Heart right ventricle (tissue), 16 donors: Measurements from ENCODE around the gene STRA6. TPM values are rescaled to one million over a fixed set of nuclear protein-coding genes. Genes with fewer than 3 reads are reported as not detected.

Source experiments
- ATAC-seq, 8 donors: fragments of 200-7000 bp; cut with Tn5 transposase; one replicate each; pipeline ENCODE4 v1.9.1; 2020; ENCODE audit warnings: mild to moderate bottlenecking in 8 of 8, moderate library complexity in 8 of 8, moderate number of reproducible peaks in 1 of 8
- DNase-seq, 2 donors: peaks; one replicate each; pipeline ENCODE4 v3.0.0-alpha.2; 2020
- H3K27ac ChIP-seq, 10 donors: fragments of 200-600 bp; sonication (generic) in 2 of 10; one replicate each; pipeline versions ENCODE4 v1.5.0 to v1.8.0; 2020 to 2022; ENCODE audit warnings: mild to moderate bottlenecking in 3 of 10
- H3K27me3 ChIP-seq, 7 donors: fragments of 200-600 bp; one replicate each; pipeline ENCODE4 v1.8.0; 2021 to 2022; ENCODE audit warnings: mild to moderate bottlenecking in 2 of 7
- H3K36me3 ChIP-seq, 9 donors: fragments of 200-600 bp; sonication (generic) in 1 of 9; one replicate each; pipeline versions ENCODE4 v1.5.0 to v1.8.0; 2020 to 2022; ENCODE audit warnings: mild to moderate bottlenecking in 2 of 9
- H3K4me1 ChIP-seq, 9 donors: fragments of 200-600 bp; sonication (generic) in 1 of 9; one replicate each; pipeline versions ENCODE4 v1.5.0 to v1.8.0; 2020 to 2022; ENCODE audit warnings: mild to moderate bottlenecking in 4 of 9
- H3K4me3 ChIP-seq, 10 donors: fragments of 200-600 bp; sonication (generic) in 2 of 10; one replicate each; pipeline versions ENCODE4 v1.5.0 to v1.8.0; 2020 to 2022; ENCODE audit warnings: mild to moderate bottlenecking in 7 of 10, moderate library complexity in 2 of 10
- H3K9me3 ChIP-seq, 11 donors: fragments of 200-600 bp in 10 of 11; sonication (generic) in 2 of 11; one replicate each; pipeline versions ENCODE4 v1.5.0 to v1.8.0; 2013 to 2022; ENCODE audit warnings: mild to moderate bottlenecking in 2 of 11, control low read depth in 1 of 11, moderate library complexity in 1 of 11
- CTCF ChIP-seq, 9 donors: fragments of 200-600 bp; sonication (generic) in 2 of 9; IDR thresholded peaks; one replicate each; pipeline versions ENCODE4 v1.5.0 to v1.8.0; 2021 to 2022; ENCODE audit warnings: antibody characterized with exemption in 9 of 9, mild to moderate bottlenecking in 5 of 9, moderate library complexity in 1 of 9
- WGBS, 2 donors: extraction: QIAGEN DNeasy Blood & Tissue Kit; methylation state at CpG; one replicate each; pipeline ENCODE4 v1.1.7; 2013; ENCODE audit warnings: inconsistent platforms in 1 of 2; 5-methylcytosine and 5-hydroxymethylcytosine counted together
- intact Hi-C, 10 donors: fragments of 100-400 bp; cut with DNase I; formaldehyde crosslinking; loops; one replicate each; pipeline versions ENCODE4 v1.11.1 to v1.14.2; 2022
- polyA plus RNA-seq, 2 donors: library from polyadenylated mRNA; stranded (reverse); fragments of 200-250 nt; gene quantifications; one replicate each; pipeline ENCODE4 v1.2.3, GENCODE V29; 2013
- total RNA-seq, 10 donors: library from RNA; stranded (reverse); fragmentation: NEBNext Ultra II Directional in 3 of 10; extraction: Animal tissue kit (Norgen Biotek cat#: 25700) in 3 of 10; gene quantifications; one replicate each; pipeline versions ENCODE4 v1.2.1 to v1.2.4, GENCODE V29; 2021 to 2023
- donor health status: Arrhythmogenic right ventricular cardiomyopathy.
- donor health status: ischemic (EF 13 %, LVEDD 7.1; RV severe dilation, severe dysfunction).
- donor health status: healthy with polysubstance abuse.
- donor health status: DM: no; HTN: yes; CAD: no.
- donor health status: DM: no; HTN: no; CAD: no.
- donor health status: ischemic (EF 25% LVEDD 6.9; RV normal size, moderate dysfunction).
- donor health status: ischemic (EF 25% LVEDD 5.7; RV mildly dilated, moderate dysfunction).
- donor health status: healthy.
- donor health status: DM: yes; HTN: yes; CAD: no.
- donor health status: Ischemic cardiomyopathy.
- donor health status: ischemic (EF 35%, LVEDD 5.7; RV mildly dilated, moderate dysfunction).
- donor health status: nonischemic (EF 11% LVEDD 7.7; RV severe dilation, severe dysfunction).
- donor health status: DM: yes; HTN: yes; CAD: no.
- donor health status: PGD.
- donor health status: ischemic (EF 29% LVEDD 5.4; RV normal size, mild dysfunction).
- donor health status: nonischemic (EF 23%, LVEDD 6.1; RV moderate dilation, normal function).

The STRA6 gene
- total and polyA plus RNA-seq, 12 donors = 0.03 to 0.21 (median 0.14) TPM; not detected in 8

- intact Hi-C loops = no loop called here
- no peak overlapping the region for H3K27ac ChIP-seq
- no peaks in the 10 kb centered on the region for H3K27me3 ChIP-seq
- peaks cover 2 to 36% (median 13%) of the 10 kb centered on the region in 9 donors for H3K4me1 ChIP-seq
- no peaks in the 10 kb centered on the region for H3K9me3 ChIP-seq
- WGBS, 2 donors = 70 to 78% methylated on average over 11 of the region's 11 CpGs
- no peak for TF ChIP-seq CTCF (IDR thresholded peaks at IDR 0.05)
- DNase-seq (no peak), ATAC-seq (no peak)
- no peaks in the 10 kb centered on the region for H3K36me3 ChIP-seq
- H3K4me3 ChIP-seq = no peak overlapping the region
These were observed 6.4 kb upstream of the STRA6 start for GRCh38 chr15:74208901-74209559.

- H3K9me3 ChIP-seq = no peaks in the 10 kb centered on the region
- no peak overlapping the region for H3K27ac ChIP-seq
- H3K4me1 ChIP-seq = peaks cover 2 to 36% (median 13%) of the 10 kb centered on the region in 9 donors
- no peaks in the 10 kb centered on the region for H3K27me3 ChIP-seq
- WGBS, 2 donors = 83 to 84% methylated on average over 6 of the region's 6 CpGs
- H3K36me3 ChIP-seq = no peaks in the 10 kb centered on the region
- TF ChIP-seq CTCF (IDR thresholded peaks at IDR 0.05) = no peak
- DNase-seq = no peak
- intact Hi-C loops = no loop called here
- no peak overlapping the region for H3K4me3 ChIP-seq
- no peak for ATAC-seq
These were observed 5.9 kb upstream of the STRA6 start for GRCh38 chr15:74208496-74208895.

GRCh38 chr15:74207652-74208440, 5.3 kb upstream of the STRA6 start:
- Histone ChIP-seq H3K4me3 (no peak overlapping the region), H3K27ac (no peak overlapping the region), H3K36me3 (no peaks in the 10 kb centered on the region), H3K9me3 (no peaks in the 10 kb centered on the region), H3K4me1 (peaks cover 2 to 36% (median 13%) of the 10 kb centered on the region in 9 donors), H3K27me3 (no peaks in the 10 kb centered on the region)
- ATAC-seq = no peak
- DNase-seq = no peak
- WGBS, 2 donors = 87 to 88% methylated on average over 16 of the region's 16 CpGs
- no peak for TF ChIP-seq CTCF (IDR thresholded peaks at IDR 0.05)
- intact Hi-C loops = no loop called here

- Histone ChIP-seq H3K4me3 (no peak overlapping the region), H3K36me3 (no peaks in the 10 kb centered on the region), H3K27ac (no peak overlapping the region), H3K4me1 (peaks cover 2 to 44% (median 14%) of the 10 kb centered on the region in 9 donors), H3K9me3 (no peaks in the 10 kb centered on the region), H3K27me3 (no peaks in the 10 kb centered on the region)
- ATAC-seq = no peak
- intact Hi-C loops = no loop called here
- WGBS, 2 donors = 72 to 75% methylated on average over 6 of the region's 6 CpGs
- TF ChIP-seq CTCF (IDR thresholded peaks at IDR 0.05) = no peak
- DNase-seq = no peak
These were observed 4.3 kb upstream of the STRA6 start for GRCh38 chr15:74206801-74207281.
